ENCODE data around the gene NCEH1. TPM values are rescaled to one million over a fixed set of nuclear protein-coding genes. Genes with fewer than 3 reads are reported as not detected.

Gene NCEH1
- total RNA-seq, 1 donor from 2014 or later = 1.6 TPM

GRCh38 chr3:172614340-172615274 lies 96.3 kb downstream of the NCEH1 start:
- no peaks in the 10 kb centered on the region for H3K27me3 Mint-ChIP-seq (ENCODE audit: low read depth)

GRCh38 chr3:172613845-172614244 lies 97.0 kb downstream of the NCEH1 start:
- no peak for TF ChIP-seq CTCF (IDR thresholded peaks at IDR 0.05; ENCODE audit: unreplicated experiment)
- no peaks in the 10 kb centered on the region for H3K27me3 Mint-ChIP-seq (ENCODE audit: low read depth)
- H3K4me3 Mint-ChIP-seq = no peak overlapping the region
- H3K27ac Mint-ChIP-seq = no peak overlapping the region
- H3K36me3 Mint-ChIP-seq = peaks cover 4% of the 10 kb centered on the region
- DNase-seq (ENCODE audit: low spot score in 2 of 2, unreplicated experiment in 2 of 2) = no peak
- peaks cover 19% of the 10 kb centered on the region for H3K9me3 Mint-ChIP-seq
- H3K4me1 Mint-ChIP-seq = no peaks in the 10 kb centered on the region

More at GRCh38 chr3:172614340-172615274, 96.3 kb downstream of the NCEH1 start:
- no peak for DNase-seq (ENCODE audit: low spot score in 2 of 2, unreplicated experiment in 2 of 2)
- Mint-ChIP-seq H3K36me3 (peaks cover 4% of the 10 kb centered on the region), H3K9me3 (peaks cover 15% of the 10 kb centered on the region), H3K27ac (no peak overlapping the region), H3K4me1 (no peaks in the 10 kb centered on the region), H3K4me3 (no peak overlapping the region)
- no peak for TF ChIP-seq CTCF (IDR thresholded peaks at IDR 0.05; ENCODE audit: unreplicated experiment)

GRCh38 chr3:172612871-172613678 lies 97.8 kb downstream of the NCEH1 start:
- no peaks in the 10 kb centered on the region for H3K27me3 Mint-ChIP-seq (ENCODE audit: low read depth)
- no peak overlapping the region for H3K4me3 Mint-ChIP-seq
- H3K4me1 Mint-ChIP-seq = no peaks in the 10 kb centered on the region
- DNase-seq (ENCODE audit: low spot score in 2 of 2, unreplicated experiment in 2 of 2) = no peak
- peaks cover 4% of the 10 kb centered on the region for H3K36me3 Mint-ChIP-seq
- H3K27ac Mint-ChIP-seq = no peak overlapping the region
- TF ChIP-seq CTCF (IDR thresholded peaks at IDR 0.05; ENCODE audit: unreplicated experiment) = no peak
- H3K9me3 Mint-ChIP-seq = peaks cover 19% of the 10 kb centered on the region

GRCh38 chr3:172609750-172610149 lies 101.1 kb downstream of the NCEH1 start:
- no peak for DNase-seq (ENCODE audit: low spot score in 2 of 2, unreplicated experiment in 2 of 2)
- no peaks in the 10 kb centered on the region for H3K27me3 Mint-ChIP-seq (ENCODE audit: low read depth)
- TF ChIP-seq CTCF (IDR thresholded peaks at IDR 0.05; ENCODE audit: unreplicated experiment) = no peak

GRCh38 chr3:172608575-172608974 lies 102.3 kb downstream of the NCEH1 start:
- TF ChIP-seq CTCF (IDR thresholded peaks at IDR 0.05; ENCODE audit: unreplicated experiment) = no peak
- Mint-ChIP-seq H3K36me3 (peaks cover 4% of the 10 kb centered on the region), H3K27ac (no peak overlapping the region), H3K9me3 (peaks cover 19% of the 10 kb centered on the region), H3K4me3 (no peak overlapping the region), H3K27me3 (ENCODE audit: low read depth) (no peaks in the 10 kb centered on the region), H3K4me1 (peaks cover 25% of the 10 kb centered on the region)
- no peak for DNase-seq (ENCODE audit: low spot score in 2 of 2, unreplicated experiment in 2 of 2)

More at GRCh38 chr3:172609750-172610149, 101.1 kb downstream of the NCEH1 start:
- peaks cover 22% of the 10 kb centered on the region for H3K4me1 Mint-ChIP-seq
- H3K27ac Mint-ChIP-seq = no peak overlapping the region
- no peak overlapping the region for H3K4me3 Mint-ChIP-seq
- peaks cover 4% of the 10 kb centered on the region for H3K36me3 Mint-ChIP-seq
- peaks cover 19% of the 10 kb centered on the region for H3K9me3 Mint-ChIP-seq
